Subcutaneous adipose tissue (tissue), 4 donors: ENCODE results near the gene UBFD1. TPM values are rescaled to one million over a fixed set of nuclear protein-coding genes. Genes with fewer than 3 reads are reported as not detected.

Experiments
- CTCF ChIP-seq: fragments of 450-650 bp; IDR thresholded peaks from one replicate; pipeline ENCODE4 v1.5.1; 2016; ENCODE audit warnings: low read depth, mild to moderate bottlenecking, control low read depth, antibody characterized with exemption, moderate library complexity
- total RNA-seq, 4 donors: library from RNA; depleted of rRNA; stranded (reverse); fragments of >200 nt; gene quantifications; one replicate each; pipeline ENCODE4 v1.1.0, GENCODE V29; 2016

Gene UBFD1
- total RNA-seq, 4 donors from 2014 or later: 33.1 to 95.1 (median 58.7) TPM

- TF ChIP-seq CTCF: no peak
Measured at GRCh38 chr16:23512168-23512695, 45.3 kb upstream of the UBFD1 start.

GRCh38 chr16:23514381-23515152, 43.0 kb upstream of the UBFD1 start:
- no peak for TF ChIP-seq CTCF

- TF ChIP-seq CTCF: no peak
Measured at GRCh38 chr16:23515881-23516280, 41.6 kb upstream of the UBFD1 start.

- no peak for TF ChIP-seq CTCF
Measured at GRCh38 chr16:23516366-23517137, 41.0 kb upstream of the UBFD1 start.

- TF ChIP-seq CTCF: no peak
Measured at GRCh38 chr16:23518435-23518891, 39.1 kb upstream of the UBFD1 start.

GRCh38 chr16:23519282-23519681, 38.2 kb upstream of the UBFD1 start:
- no peak for TF ChIP-seq CTCF

GRCh38 chr16:23520500-23520899, 37.0 kb upstream of the UBFD1 start:
- TF ChIP-seq CTCF: no peak
